T-helper 1 cell treated with Interleukin-12 subunit alpha and Interleukin-12 subunit beta and Interleukin-4 antibody, amounts not matched to agents 30 μg/mL and 1 μg/mL, for 36 hours (primary cell): ENCODE measurements around the gene RPRD1B.

Experiments used
- H3K27ac Mint-ChIP-seq: one replicate; pipeline ENCODE4 v1.8.0; 2021; ENCODE audit warnings: mild to moderate bottlenecking, mixed read lengths
- H3K27me3 Mint-ChIP-seq: one replicate; pipeline ENCODE4 v1.8.0; 2021; ENCODE audit warnings: low read depth, mixed read lengths
- H3K36me3 Mint-ChIP-seq: one replicate; pipeline ENCODE4 v1.8.0; 2021; ENCODE audit warnings: low read depth, mixed read lengths
- H3K4me1 Mint-ChIP-seq: one replicate; pipeline ENCODE4 v1.8.0; 2021; ENCODE audit warnings: low read depth, mixed read lengths
- H3K4me3 Mint-ChIP-seq: one replicate; pipeline ENCODE4 v1.8.0; 2021; ENCODE audit warnings: mild to moderate bottlenecking, moderate library complexity, mixed read lengths
- H3K9me3 Mint-ChIP-seq: one replicate; pipeline ENCODE4 v1.8.0; 2021; ENCODE audit warnings: mixed read lengths

Gene RPRD1B

DNA sequence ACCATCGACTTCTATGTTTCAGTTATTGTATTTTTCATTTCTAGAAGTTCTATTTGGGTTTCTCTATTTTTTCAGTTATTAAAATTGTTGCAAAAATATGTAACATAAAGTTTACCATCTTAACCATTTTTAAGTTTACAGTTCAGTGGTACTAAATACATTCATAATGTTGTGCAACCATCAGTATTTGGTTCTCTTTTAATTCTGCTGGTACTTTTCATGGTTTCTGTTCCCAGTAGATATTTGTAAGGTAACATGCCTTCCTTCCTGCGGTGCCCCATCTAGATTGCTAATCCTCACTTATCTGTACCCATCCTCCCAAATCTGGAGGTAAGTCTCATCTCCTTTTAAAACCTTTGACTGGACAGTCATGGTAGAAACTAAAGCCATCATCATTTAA, 83.7 kb downstream of the RPRD1B start:
- peaks cover 28% of the 10 kb centered on the region for H3K27me3 Mint-ChIP-seq
- H3K36me3 Mint-ChIP-seq = no peaks in the 10 kb centered on the region
- no peak overlapping the region for H3K27ac Mint-ChIP-seq
- H3K4me1 Mint-ChIP-seq = peaks cover 9% of the 10 kb centered on the region
- H3K4me3 Mint-ChIP-seq = no peak overlapping the region
- H3K9me3 Mint-ChIP-seq = no peaks in the 10 kb centered on the region

DNA sequence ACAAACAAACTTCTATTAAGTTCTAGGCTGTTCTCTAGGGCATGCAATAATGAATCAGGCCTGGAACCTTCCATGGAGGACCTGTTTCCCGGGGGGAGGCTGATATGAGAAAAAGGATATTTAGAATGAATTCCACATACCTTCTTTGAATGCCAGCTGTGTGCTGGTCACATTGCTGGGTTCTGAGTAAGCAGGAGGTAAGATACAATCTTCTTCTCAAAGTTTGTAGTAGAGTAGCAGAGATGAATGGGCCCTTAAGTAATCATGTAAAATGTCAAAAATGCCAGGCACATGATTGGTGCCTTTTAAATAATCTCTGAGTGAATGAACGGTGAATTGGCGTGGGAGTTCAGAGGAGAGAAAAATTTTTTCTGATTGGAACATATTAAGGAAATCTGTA, 84.1 kb downstream of the RPRD1B start:
- Mint-ChIP-seq H3K9me3 (no peaks in the 10 kb centered on the region), H3K36me3 (no peaks in the 10 kb centered on the region), H3K4me3 (no peak overlapping the region)

DNA sequence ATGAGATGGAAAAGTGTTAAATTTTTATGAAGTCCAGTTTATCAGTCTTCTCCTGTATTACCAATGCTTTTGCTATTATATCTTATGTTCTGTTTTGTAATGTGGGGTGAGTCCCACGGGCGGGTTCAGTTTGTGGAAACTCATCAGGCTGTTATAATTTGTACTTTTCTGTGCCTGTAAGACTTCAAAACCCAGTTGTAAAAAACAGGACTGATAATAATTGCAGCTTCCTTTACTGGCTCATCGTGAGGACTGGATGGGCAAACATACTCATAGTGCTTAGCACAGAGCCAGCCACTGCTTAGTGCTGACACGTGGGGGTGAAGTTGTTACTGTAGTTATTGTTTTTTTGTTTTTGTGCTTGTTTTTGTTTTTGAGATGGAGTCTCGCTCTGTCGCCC, 85.9 kb downstream of the RPRD1B start:
- peaks cover 28% of the 10 kb centered on the region for H3K27me3 Mint-ChIP-seq
- H3K9me3 Mint-ChIP-seq = no peaks in the 10 kb centered on the region
- H3K27ac Mint-ChIP-seq = no peak overlapping the region
- peaks cover 10% of the 10 kb centered on the region for H3K4me1 Mint-ChIP-seq
- H3K36me3 Mint-ChIP-seq = no peaks in the 10 kb centered on the region
- H3K4me3 Mint-ChIP-seq = no peak overlapping the region

More for the DNA sequence above, 84.1 kb downstream of the RPRD1B start:
- H3K4me1 Mint-ChIP-seq = peaks cover 11% of the 10 kb centered on the region
- H3K27ac Mint-ChIP-seq = no peak overlapping the region
- peaks cover 28% of the 10 kb centered on the region for H3K27me3 Mint-ChIP-seq

DNA sequence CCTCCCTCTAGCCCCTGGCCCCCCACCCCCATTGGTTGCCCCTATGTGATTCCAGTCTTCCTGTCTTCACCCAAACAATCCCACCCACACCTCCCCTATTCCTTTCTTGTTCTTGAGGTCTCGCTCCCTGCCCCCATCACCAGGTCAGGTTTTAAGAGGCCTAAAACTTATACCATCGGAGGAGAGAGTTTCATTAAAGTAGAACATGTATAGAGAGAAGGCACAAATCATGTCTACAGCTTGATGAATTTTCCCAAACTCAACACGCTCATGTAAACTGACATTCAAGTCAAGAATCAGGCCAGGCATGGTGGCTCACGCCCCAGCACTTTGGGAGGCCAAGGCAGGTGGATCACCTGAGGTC, 87.1 kb downstream of the RPRD1B start:
- Mint-ChIP-seq H3K27ac (no peak overlapping the region), H3K9me3 (no peaks in the 10 kb centered on the region), H3K36me3 (no peaks in the 10 kb centered on the region), H3K27me3 (peaks cover 25% of the 10 kb centered on the region), H3K4me1 (peaks cover 10% of the 10 kb centered on the region), H3K4me3 (no peak overlapping the region)

DNA sequence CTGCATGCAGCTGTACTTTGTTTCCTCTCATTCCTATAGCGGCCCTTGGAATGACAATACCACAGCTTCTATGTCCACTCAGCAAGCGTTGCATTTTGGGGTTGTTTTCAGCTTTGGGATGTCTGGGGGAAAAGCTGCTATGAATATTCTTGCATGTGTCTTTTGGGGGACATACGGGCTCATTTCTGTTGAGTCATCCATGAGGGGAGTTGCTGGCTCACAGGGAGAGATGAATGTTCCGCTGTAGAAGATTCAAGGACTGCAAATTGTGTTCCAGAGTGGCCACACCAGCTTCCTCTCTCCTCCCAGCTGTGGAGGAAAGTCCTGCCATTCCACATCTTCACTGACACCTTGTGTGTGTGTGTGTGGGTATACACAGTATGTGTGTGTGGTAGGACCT, 88.2 kb downstream of the RPRD1B start:
- Mint-ChIP-seq H3K9me3 (no peaks in the 10 kb centered on the region), H3K4me1 (peaks cover 10% of the 10 kb centered on the region), H3K36me3 (no peaks in the 10 kb centered on the region), H3K27ac (no peak overlapping the region), H3K4me3 (no peak overlapping the region), H3K27me3 (peaks cover 16% of the 10 kb centered on the region)

DNA sequence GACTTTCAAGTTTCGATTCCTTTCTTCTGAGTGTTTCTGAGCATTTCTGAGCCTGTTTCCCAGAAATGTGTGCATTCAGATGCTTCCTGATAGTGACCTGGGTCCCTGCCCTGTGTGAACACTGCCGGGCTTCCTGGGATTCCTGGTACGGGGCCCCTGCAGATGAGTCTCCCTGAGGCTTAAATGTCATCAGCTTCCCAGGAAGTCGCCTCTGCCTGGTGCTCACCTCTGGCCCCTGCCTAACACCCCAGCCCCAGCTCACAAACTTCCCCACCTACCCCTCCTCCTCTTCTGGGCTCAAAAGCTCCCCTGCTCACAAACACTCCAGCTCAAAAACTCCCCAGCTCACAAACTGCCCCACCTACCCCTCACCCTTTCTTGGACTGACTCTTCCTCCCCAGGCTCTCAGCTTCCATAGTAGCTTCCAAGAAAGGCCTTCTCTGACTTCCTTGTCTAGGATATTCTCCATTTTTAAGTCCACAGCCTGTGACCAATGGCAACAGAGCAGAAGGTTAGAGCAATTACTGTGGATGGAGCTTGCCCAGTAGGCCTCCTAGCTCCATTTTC, 89.6 kb downstream of the RPRD1B start:
- Mint-ChIP-seq H3K4me1 (peaks cover 10% of the 10 kb centered on the region), H3K27ac (peak overlapping the region; percentile 89), H3K36me3 (no peaks in the 10 kb centered on the region), H3K9me3 (no peaks in the 10 kb centered on the region), H3K4me3 (peak overlapping the region; percentile 55), H3K27me3 (peaks cover 3% of the 10 kb centered on the region)

DNA sequence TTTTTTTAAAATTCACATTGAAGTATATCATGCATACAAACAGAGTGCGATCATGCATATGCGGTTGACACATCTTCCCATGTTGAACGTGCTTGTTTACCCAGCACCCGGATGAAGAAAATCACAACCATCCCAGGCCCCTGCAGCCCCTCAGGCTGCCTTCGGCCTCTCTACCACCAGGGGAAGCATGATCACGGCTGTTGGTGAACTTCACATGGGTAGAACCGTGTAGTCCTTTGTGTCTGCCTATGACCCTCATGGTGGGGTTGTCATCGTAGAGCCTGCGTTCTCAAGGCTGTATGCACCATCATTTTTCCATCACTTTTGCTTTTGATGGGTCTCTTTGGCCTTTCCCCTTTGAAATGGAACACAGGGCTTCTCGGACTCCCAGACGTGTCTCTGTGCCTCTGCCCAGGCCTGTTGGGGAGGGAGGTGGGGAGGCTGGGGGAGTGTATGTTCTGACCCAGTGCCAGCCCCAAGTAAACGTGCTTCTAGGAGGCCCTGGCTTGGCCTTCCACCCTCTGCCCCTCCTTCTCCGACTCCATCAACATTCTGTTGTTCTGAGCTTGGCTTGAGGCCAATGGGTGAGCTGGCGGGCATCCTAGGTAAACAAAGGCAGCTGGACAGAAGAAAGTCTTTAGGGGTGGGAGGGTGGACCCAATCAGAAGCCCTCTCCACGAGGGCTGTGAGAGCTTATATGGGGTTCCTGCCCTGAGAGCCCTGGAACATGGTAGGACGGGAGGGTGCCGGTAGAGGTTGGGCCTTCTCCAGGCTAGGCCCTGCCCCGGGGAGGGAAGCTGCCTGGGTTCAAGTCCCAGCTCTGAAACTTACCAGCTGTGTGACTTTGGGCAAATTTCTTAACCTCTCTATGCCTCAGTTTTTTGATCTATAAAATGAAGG, 91.9 kb downstream of the RPRD1B start:
- no peaks in the 10 kb centered on the region for H3K9me3 Mint-ChIP-seq
- no peaks in the 10 kb centered on the region for H3K36me3 Mint-ChIP-seq
- no peak overlapping the region for H3K27ac Mint-ChIP-seq
- H3K4me1 Mint-ChIP-seq = peaks cover 10% of the 10 kb centered on the region
- no peak overlapping the region for H3K4me3 Mint-ChIP-seq
- H3K27me3 Mint-ChIP-seq = no peaks in the 10 kb centered on the region

DNA sequence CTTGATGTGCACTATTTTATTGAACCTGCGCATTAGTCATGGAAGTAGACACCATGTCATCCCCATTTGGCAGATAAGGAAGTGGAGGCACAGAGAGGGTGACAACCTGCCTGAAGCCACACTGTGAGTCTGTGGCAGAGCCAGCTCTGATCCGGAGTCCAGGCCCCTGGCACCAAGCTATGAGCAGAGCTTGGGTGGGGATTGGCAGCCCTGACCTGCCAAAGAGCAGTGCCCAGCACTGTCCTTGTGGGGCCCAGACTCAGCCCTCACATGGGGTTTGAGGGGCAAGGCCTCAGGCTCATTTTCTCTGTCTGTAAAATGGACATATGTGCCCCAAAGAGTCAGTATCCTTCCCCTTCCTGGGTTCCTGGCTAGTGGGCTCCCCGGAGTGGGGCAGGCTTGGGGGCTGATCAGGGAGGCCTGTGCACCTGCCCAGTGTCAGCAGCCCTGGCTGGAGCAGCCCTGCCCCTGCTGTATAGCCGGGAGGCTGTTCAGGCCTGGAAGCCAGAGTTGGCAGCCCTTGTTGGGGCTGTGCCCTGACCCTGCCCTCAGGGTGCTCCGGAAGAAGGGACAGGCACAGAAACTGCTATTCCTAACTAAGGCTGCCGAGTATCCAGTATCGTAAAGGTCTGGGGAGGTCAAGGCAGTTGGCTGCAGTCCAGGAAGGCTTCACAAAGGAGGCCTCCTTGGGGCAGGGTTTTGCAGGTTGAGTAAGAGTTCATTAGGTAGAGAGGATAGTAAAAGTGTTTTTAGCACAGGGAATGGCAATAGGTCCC, 92.8 kb downstream of the RPRD1B start:
- Mint-ChIP-seq H3K4me1 (peaks cover 10% of the 10 kb centered on the region), H3K4me3 (no peak overlapping the region), H3K27me3 (no peaks in the 10 kb centered on the region), H3K9me3 (no peaks in the 10 kb centered on the region), H3K27ac (no peak overlapping the region), H3K36me3 (no peaks in the 10 kb centered on the region)

DNA sequence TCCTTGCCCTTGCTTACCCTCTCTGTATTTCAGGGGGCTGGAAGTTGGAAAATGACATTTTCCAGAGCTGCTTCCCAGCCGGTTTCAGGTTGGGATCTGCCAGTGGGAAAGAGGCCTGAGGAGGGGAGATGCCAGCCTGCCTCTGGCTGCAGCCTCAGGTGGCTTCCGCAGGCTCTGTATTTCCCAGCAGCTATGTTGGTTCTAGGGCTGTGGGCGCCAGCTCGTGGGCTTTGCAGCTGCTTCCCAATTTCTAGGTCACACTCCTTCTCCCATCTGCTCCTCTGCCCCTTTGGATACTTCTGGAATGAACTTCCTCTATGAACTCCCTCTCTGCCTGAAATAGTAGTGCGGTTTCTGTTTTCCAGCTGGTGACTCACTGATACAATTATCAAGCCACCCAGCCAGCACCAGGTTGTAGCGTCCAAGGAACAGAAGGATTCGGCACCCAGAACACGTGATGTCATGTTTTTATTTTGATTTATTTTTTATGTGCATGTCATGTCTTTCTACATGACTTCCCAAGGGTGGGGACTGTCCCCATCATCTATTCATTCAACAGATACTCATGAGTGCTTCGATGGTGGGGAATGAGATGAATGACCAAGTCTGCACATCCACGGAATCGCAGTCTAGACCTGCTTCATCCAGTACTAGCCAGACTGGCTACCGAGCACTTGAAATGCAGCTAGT, 93.5 kb downstream of the RPRD1B start:
- H3K27me3 Mint-ChIP-seq = no peaks in the 10 kb centered on the region
- peaks cover 10% of the 10 kb centered on the region for H3K4me1 Mint-ChIP-seq
- H3K4me3 Mint-ChIP-seq = no peak overlapping the region
- H3K9me3 Mint-ChIP-seq = no peaks in the 10 kb centered on the region
- no peak overlapping the region for H3K27ac Mint-ChIP-seq
- H3K36me3 Mint-ChIP-seq = no peaks in the 10 kb centered on the region

DNA sequence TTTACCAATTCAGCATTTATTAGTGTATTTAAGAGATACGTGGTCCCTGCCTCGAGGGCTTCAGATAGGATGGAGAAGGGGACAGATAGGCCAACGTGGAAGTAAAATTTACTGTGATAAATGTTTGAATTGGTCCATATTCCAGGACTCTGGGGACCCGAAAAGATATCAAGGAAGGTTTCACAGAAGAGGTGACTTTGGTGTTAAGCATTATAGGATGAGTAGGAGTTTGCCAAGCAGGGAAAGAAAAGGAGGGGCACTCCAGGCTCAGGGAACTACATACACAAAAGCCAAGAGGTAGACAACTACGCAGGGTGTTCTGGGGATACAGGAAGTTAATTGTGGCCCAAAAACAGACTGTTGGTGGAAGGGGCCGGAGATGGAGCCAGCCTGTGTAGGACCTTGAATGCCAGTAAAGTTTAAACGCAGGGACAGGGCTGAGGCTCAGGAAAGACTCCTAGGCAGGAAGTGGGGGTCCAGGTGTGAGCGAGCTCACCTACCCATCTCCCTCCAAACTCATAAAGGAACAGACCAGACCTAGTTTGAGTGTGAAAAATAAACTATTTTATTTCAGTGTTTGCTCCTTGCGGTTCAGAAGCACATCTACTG, 94.5 kb downstream of the RPRD1B start:
- Mint-ChIP-seq H3K27ac (no peak overlapping the region), H3K9me3 (no peaks in the 10 kb centered on the region), H3K36me3 (no peaks in the 10 kb centered on the region), H3K4me1 (peaks cover 4% of the 10 kb centered on the region), H3K4me3 (no peak overlapping the region), H3K27me3 (no peaks in the 10 kb centered on the region)

DNA sequence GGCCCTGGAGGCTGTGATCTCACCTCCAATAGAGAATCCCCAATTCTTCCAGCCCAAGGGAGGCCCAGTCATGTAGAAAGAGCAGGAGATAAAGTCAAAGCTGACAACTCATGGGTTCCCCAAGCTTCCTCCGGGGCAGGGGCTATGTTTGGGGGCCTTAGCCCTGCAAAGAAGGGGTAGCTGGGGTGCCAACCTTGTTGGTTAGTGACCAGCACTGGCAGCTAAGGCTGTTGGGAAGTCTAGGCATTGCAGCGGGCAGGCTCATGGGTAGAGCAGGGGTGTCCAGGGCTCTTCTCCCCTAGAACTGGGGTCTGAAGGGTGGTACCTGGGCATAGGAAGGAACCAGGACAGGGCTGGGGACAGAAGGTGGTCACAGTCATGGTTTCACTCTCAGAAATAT, 95.1 kb downstream of the RPRD1B start:
- Mint-ChIP-seq H3K27ac (no peak overlapping the region), H3K4me1 (peaks cover under 1% of the 10 kb centered on the region), H3K27me3 (no peaks in the 10 kb centered on the region), H3K9me3 (no peaks in the 10 kb centered on the region), H3K4me3 (no peak overlapping the region), H3K36me3 (no peaks in the 10 kb centered on the region)

DNA sequence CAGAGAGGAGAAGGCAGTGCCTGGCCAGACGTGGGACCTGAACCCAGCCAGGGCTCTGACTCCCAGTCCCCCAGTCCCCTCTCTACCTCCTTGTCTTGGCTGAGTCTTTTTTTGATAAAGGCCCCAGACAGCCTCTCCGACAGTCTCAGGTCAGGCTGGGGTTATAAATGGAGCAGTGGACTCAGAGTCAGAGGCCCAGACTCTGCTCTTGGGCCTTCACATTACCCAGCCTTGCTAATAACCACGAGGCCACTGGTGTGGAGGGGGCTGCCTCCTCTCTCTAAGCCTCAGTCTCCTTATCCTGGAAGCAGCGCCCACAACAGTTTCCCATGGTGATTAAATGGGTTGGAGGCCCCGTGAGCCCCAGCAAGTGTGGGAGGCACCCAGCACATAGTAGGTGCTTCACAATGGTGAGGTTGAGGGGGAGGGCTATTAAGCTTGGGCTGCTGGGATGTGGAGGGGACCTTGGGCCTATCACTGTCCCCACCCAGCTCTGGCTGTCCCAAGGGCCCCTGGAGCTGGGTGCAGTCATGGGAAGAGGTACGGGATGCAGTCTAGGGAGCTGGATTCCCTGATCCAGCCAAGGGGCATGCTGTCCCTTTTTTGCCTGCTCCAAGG, 95.8 kb downstream of the RPRD1B start:
- Mint-ChIP-seq H3K27me3 (no peaks in the 10 kb centered on the region), H3K9me3 (no peaks in the 10 kb centered on the region), H3K27ac (no peak overlapping the region), H3K36me3 (no peaks in the 10 kb centered on the region), H3K4me3 (no peak overlapping the region), H3K4me1 (peaks cover 6% of the 10 kb centered on the region)

DNA sequence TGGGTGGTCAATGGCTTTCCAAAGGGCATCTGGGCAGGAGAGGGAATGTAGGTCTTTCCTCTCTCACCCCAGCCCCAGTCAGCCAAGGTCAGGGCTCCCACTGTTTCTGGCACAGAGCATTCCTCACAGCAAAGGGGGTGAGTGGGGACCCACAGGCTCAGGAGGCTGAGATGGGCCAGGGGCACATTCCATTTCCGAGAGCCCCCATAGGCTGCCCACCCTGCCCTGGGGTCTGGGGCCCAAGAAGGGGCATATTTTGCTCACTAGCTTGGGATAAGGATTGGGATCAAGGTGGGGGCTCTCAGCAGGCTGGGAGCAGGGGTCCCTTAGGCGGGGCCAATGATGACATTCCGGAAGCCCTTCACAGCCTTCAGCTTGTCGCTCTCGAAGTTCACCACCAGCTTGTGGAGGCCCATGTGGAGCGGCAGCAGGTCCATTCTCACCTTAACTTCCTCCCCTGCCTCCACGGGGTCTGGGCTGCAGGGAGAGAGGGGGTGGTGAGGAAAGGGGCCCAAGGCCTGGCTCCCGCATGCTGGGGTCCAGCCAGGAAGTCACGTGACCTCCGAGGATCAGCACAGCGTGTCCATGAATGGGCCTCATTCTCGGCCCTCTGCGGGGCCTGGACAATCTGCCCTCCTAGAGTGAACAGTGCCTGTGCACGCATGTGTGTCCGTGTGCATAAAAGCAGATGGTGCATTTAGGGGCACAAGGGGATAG, 96.5 kb downstream of the RPRD1B start:
- no peaks in the 10 kb centered on the region for H3K36me3 Mint-ChIP-seq
- H3K4me3 Mint-ChIP-seq = no peak overlapping the region
- no peak overlapping the region for H3K27ac Mint-ChIP-seq
- H3K4me1 Mint-ChIP-seq = peaks cover 11% of the 10 kb centered on the region
- no peaks in the 10 kb centered on the region for H3K9me3 Mint-ChIP-seq
- H3K27me3 Mint-ChIP-seq = no peaks in the 10 kb centered on the region
